GM12878 (cell line): Measurements from ENCODE around the gene JDP2. TPM values are rescaled to one million over a fixed set of nuclear protein-coding genes. Genes with fewer than 3 reads are reported as not detected.

Experiments
- ATAC-seq: fragments of 200-7000 bp; cut with Tn5 transposase; 3 replicates; pipeline ENCODE4 v1.9.1; 2020; ENCODE audit warnings: mild to moderate bottlenecking, moderate library complexity
- BruUV-seq: library from RNA; stranded (reverse); fragments of 400-500 nt; replicated peaks from 2 replicates; lab custom pipeline; 2021; lab: Mats Ljungman, UMichigan
- CTCF ChIA-PET: fragments of 300-600 bp; sonication (Branson Sonifier 250); formaldehyde crosslinking; extraction: SDS; loops from one replicate; lab custom pipeline; 2021; ENCODE audit warnings: inconsistent platforms; lab: Yijun Ruan, JAX
- POLR2A ChIA-PET: fragments of 350-600 bp; formaldehyde crosslinking; extraction: SDS; loops from one replicate; lab custom pipeline; 2021; ENCODE audit warnings: inconsistent platforms; lab: Charles Lee
- RAD21 ChIA-PET: fragments of 300-600 bp; sonication (Branson Sonifier 250); formaldehyde crosslinking; loops from one replicate; lab custom pipeline; 2023; ENCODE audit warnings: antibody characterized with exemption; ENCODE audit not compliant: unreplicated experiment; lab: Charles Lee
- SMC1A ChIA-PET: fragments of 300-600 bp; sonication (Branson Sonifier 250); formaldehyde crosslinking; loops from one replicate; lab custom pipeline; 2023; ENCODE audit not compliant: unreplicated experiment, uncharacterized antibody; lab: Charles Lee
- DNase-seq: peaks from one replicate; pipeline ENCODE4 v3.0.0-alpha.2; 2011; ENCODE audit warnings: low read depth, low spot score
- FAIRE-seq: peaks from 3 replicates; lab custom pipeline; 2011; peaks lifted over from hg19 to GRCh38; lab: Jason Lieb, UNC
- H2AFZ ChIP-seq: 2 replicates; pipeline ENCODE4 v1.6.0; 2011; ENCODE audit warnings: low read depth, low read length, control low read depth; ENCODE audit not compliant: control insufficient read depth
- H3K27ac ChIP-seq: 2 replicates; pipeline ENCODE4 v1.5.1; 2011; ENCODE audit warnings: control low read depth; ENCODE audit not compliant: control insufficient read depth, insufficient read depth
- H3K27me3 ChIP-seq, 2 experiments: replicated peaks in 1 of 2; 2 replicates each; pipeline versions ENCODE4 v1.6.0 to v1.6.1; 2011; ENCODE audit warnings: low read length in 1 of 2; ENCODE audit not compliant: control insufficient read depth in 2 of 2, insufficient read depth in 2 of 2
- H3K36me3 ChIP-seq, 2 experiments: 2 replicates each; pipeline ENCODE4 v1.5.1; 2011; ENCODE audit warnings: low read length in 1 of 2; ENCODE audit not compliant: control insufficient read depth in 2 of 2, insufficient read depth in 2 of 2
- H3K4me1 ChIP-seq: 2 replicates; pipeline ENCODE4 v1.6.1; 2011; ENCODE audit warnings: mild to moderate bottlenecking, low read length, moderate library complexity, mixed read lengths; ENCODE audit not compliant: control insufficient read depth, insufficient read depth
- H3K4me2 ChIP-seq: 2 replicates; pipeline ENCODE4 v1.6.0; 2011; ENCODE audit warnings: control low read depth; ENCODE audit not compliant: control insufficient read depth, insufficient read depth
- H3K4me3 ChIP-seq: fragments of 200-600 bp; sonication (generic); 2 replicates; pipeline ENCODE4 v1.5.1; 2016
- H3K79me2 ChIP-seq: 2 replicates; pipeline ENCODE4 v1.6.0; 2011; ENCODE audit warnings: low read length; ENCODE audit not compliant: control insufficient read depth, insufficient read depth
- H3K9ac ChIP-seq: 2 replicates; pipeline ENCODE4 v1.8.0; 2011; ENCODE audit warnings: low read length, control low read depth, mixed read lengths; ENCODE audit not compliant: control insufficient read depth, insufficient read depth
- H3K9me3 ChIP-seq: replicated peaks from 3 replicates; pipeline ENCODE4 v1.5.1; 2011; ENCODE audit warnings: mild to moderate bottlenecking, low read length; ENCODE audit not compliant: control insufficient read depth, insufficient read depth
- H4K20me1 ChIP-seq: 2 replicates; pipeline ENCODE4 v1.6.0; 2011; ENCODE audit not compliant: control insufficient read depth, insufficient read depth
- BCL11A ChIP-seq: IDR thresholded peaks from 2 replicates; pipeline ENCODE4 v1.6.1; 2011; ENCODE audit warnings: low read depth, low read length
- BMI1 ChIP-seq: fragments of 450-650 bp; IDR thresholded peaks from 2 replicates; pipeline ENCODE4 v1.6.1; 2016; ENCODE audit warnings: mild to moderate bottlenecking, moderate library complexity, borderline replicate concordance
- BRCA1 ChIP-seq: IDR thresholded peaks from 2 replicates; pipeline ENCODE4 v1.6.1; 2011; ENCODE audit warnings: low read depth, low read length, improper control_type of control experiment
- CBFB ChIP-seq: IDR thresholded peaks from 2 replicates; pipeline ENCODE4 v1.6.1; 2016; ENCODE audit warnings: antibody characterized with exemption, low read depth
- CBX5 ChIP-seq: sonication (generic); IDR thresholded peaks from 2 replicates; pipeline ENCODE4 v1.6.1; 2016; ENCODE audit warnings: low read depth, moderate library complexity, mild to moderate bottlenecking, inconsistent platforms
- DPF2 ChIP-seq: fragments of 450-650 bp; IDR thresholded peaks from 2 replicates; pipeline ENCODE4 v1.6.1; 2017; ENCODE audit warnings: mild to moderate bottlenecking
- IKZF1 ChIP-seq: fragments of 450-650 bp; conservative IDR thresholded peaks from 2 replicates; pipeline ENCODE4 v1.6.1; 2017; ENCODE audit warnings: antibody characterized with exemption, mild to moderate bottlenecking
- LARP7 ChIP-seq: fragments of 450-650 bp; IDR thresholded peaks from 2 replicates; pipeline ENCODE4 v1.6.1; 2017; ENCODE audit warnings: mild to moderate bottlenecking
- NRF1 ChIP-seq: conservative IDR thresholded peaks from 2 replicates; pipeline ENCODE4 v1.6.1; 2011; ENCODE audit warnings: mild to moderate bottlenecking, low read depth, low read length, improper control_type of control experiment
- SMARCA5 ChIP-seq: fragments of 450-650 bp; IDR thresholded peaks from 2 replicates; pipeline ENCODE4 v1.6.1; 2017; ENCODE audit warnings: mild to moderate bottlenecking
- STAT1 ChIP-seq: fragments of 450-650 bp; conservative IDR thresholded peaks from 2 replicates; pipeline ENCODE4 v1.6.1; 2014; ENCODE audit warnings: antibody characterized with exemption, mild to moderate bottlenecking
- ZBED1 ChIP-seq: IDR thresholded peaks from 2 replicates; pipeline ENCODE4 v1.6.1; 2016; ENCODE audit warnings: borderline replicate concordance
- ZNF24 ChIP-seq: fragments of 450-650 bp; IDR thresholded peaks from 2 replicates; pipeline ENCODE4 v1.6.1; 2017; ENCODE audit warnings: antibody characterized with exemption, mild to moderate bottlenecking
- WGBS: methylation state at CpG from one replicate; pipeline ENCODE4 v1.1.6; 2016; ENCODE audit warnings: low lambda C conversion rate; ENCODE audit not compliant: insufficient replicate concordance, insufficient coverage; ENCODE audit errors: missing lambda C conversion rate; 5-methylcytosine and 5-hydroxymethylcytosine counted together
- in situ Hi-C: fragments of 300-500 bp; cut with MboI; formaldehyde crosslinking; loops from 9 replicates; pipeline ENCODE4 v1.14.3; 2018; ENCODE audit warnings: mixed read lengths
- intact Hi-C: fragments of 100-400 bp; cut with micrococcal nuclease; formaldehyde crosslinking; loops from one replicate; pipeline ENCODE4 v1.14.2; 2022; ENCODE audit not compliant: unreplicated experiment
- polyA plus RNA-seq, 11 experiments: library from polyadenylated mRNA; depleted of rRNA in 4 of 11; unstranded in 6 of 11; stranded (reverse) in 5 of 11; fragments of >200 nt; fragmentation: Nextera tagmentation in 4 of 11; fragmentation: Illumina TruSeq in 1 of 11; extraction: Ambion mirVana in 4 of 11; extraction: Trizol in 1 of 11; gene quantifications; 1 replicate in 1 of 11; 2 replicates in 10 of 11; pipeline versions ENCODE4 v1.2.1 to v1.2.3, GENCODE V29; 2011 to 2016; ENCODE audit warnings: inconsistent platforms in 2 of 11, missing spikeins in 2 of 11, low read depth in 1 of 11
- total RNA-seq, 4 experiments: library from RNA; depleted of rRNA in 3 of 4; stranded (reverse); fragments of >200 nt in 3 of 4; fragmentation: Illumina TruSeq in 1 of 4; extraction: Trizol in 1 of 4; gene quantifications; 2 replicates each; pipeline versions ENCODE4 v1.2.1 to v1.2.3, GENCODE V29; 2013 to 2021
- TF ChIP-seq, protein P1 (sequence below): fragments of 450-650 bp; IDR thresholded peaks from 2 replicates; pipeline ENCODE4 v1.6.1; 2017; ENCODE audit warnings: antibody characterized with exemption, mild to moderate bottlenecking, moderate library complexity
- TF ChIP-seq, protein P2 (sequence below): IDR thresholded peaks from 2 replicates; pipeline ENCODE4 v1.6.1; 2011; ENCODE audit warnings: low read depth, low read length, improper control_type of control experiment, borderline replicate concordance
- TF ChIP-seq, protein P3 (sequence below): fragments of 450-650 bp; formaldehyde crosslinking; IDR thresholded peaks from 2 replicates; pipeline ENCODE4 v1.4.0; 2022; ENCODE audit warnings: mild to moderate bottlenecking, moderate library complexity

The JDP2 gene
- total and polyA plus RNA-seq, 10 of the 15 experiments (the other 5 are each of a cell fraction or from before 2014, with no cell fraction given): 0.71 to 21.3 (median 11.2) TPM

DNA sequence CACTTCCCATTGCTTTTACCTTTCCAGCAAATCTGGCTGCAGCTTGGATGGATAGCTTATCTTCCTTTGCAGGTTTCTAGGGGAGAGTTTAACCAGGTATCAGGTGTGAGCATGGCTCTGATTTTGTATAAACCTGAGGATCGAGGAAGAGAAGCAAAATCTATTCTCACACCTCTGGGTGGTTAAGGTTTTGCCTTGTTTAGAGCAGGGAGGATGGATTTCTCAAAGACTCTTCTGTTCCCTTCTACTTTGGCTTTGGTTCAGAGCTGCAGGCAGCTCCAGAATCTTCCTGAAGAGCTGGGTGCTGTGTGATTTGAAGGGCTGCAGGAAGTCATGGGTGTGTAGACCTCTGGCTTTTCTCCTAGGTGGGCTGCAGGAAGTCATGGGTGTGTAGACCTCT, 1.7 kb downstream of the JDP2 start (continued):
- TF ChIP-seq, protein P1, sequence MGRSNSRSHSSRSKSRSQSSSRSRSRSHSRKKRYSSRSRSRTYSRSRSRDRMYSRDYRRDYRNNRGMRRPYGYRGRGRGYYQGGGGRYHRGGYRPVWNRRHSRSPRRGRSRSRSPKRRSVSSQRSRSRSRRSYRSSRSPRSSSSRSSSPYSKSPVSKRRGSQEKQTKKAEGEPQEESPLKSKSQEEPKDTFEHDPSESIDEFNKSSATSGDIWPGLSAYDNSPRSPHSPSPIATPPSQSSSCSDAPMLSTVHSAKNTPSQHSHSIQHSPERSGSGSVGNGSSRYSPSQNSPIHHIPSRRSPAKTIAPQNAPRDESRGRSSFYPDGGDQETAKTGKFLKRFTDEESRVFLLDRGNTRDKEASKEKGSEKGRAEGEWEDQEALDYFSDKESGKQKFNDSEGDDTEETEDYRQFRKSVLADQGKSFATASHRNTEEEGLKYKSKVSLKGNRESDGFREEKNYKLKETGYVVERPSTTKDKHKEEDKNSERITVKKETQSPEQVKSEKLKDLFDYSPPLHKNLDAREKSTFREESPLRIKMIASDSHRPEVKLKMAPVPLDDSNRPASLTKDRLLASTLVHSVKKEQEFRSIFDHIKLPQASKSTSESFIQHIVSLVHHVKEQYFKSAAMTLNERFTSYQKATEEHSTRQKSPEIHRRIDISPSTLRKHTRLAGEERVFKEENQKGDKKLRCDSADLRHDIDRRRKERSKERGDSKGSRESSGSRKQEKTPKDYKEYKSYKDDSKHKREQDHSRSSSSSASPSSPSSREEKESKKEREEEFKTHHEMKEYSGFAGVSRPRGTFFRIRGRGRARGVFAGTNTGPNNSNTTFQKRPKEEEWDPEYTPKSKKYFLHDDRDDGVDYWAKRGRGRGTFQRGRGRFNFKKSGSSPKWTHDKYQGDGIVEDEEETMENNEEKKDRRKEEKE: no peak
- TF ChIP-seq, protein P2, sequence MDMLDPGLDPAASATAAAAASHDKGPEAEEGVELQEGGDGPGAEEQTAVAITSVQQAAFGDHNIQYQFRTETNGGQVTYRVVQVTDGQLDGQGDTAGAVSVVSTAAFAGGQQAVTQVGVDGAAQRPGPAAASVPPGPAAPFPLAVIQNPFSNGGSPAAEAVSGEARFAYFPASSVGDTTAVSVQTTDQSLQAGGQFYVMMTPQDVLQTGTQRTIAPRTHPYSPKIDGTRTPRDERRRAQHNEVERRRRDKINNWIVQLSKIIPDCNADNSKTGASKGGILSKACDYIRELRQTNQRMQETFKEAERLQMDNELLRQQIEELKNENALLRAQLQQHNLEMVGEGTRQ: no peak

DNA sequence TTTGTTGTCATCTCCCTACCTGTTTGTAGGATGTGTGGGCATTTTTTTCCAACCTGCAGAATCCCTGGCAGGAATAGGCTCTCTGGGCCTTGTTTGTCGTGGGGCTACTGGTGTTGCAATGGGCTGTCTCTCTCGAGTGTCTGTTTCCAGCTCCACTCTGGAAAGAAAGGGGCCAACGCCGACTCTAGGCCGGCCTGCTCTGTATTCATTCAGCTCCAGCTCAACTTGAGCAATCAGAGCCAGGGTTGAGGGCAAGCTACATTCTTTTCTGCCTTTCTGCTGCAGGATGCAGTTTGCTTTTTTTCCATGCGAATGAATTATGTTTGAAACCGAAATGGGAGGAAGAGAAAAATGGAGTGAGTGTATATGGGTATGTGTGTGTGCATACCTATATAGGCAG, 2.3 kb downstream of the JDP2 start:
- Histone ChIP-seq H3K36me3 (peaks cover 1 to 3% of the 10 kb centered on the region in 2 experiments; a peak in 3 of 4 replicates), H2AFZ (no peak overlapping the region), H3K9me3 (no peaks in the 10 kb centered on the region), H3K4me3 (0 out of 2 replicates have a peak overlapping the region, but pooled peaks have one; percentile 82), H3K27me3 (no peaks in the 10 kb centered on the region), H4K20me1 (no peaks in the 10 kb centered on the region; the same call in 1 of the 2 replicates), H3K9ac (0 out of 2 replicates have a peak overlapping the region, but pooled peaks have one; percentile 16), H3K4me2 (peak overlapping the region; percentile 83), H3K79me2 (peaks cover 62% of the 10 kb centered on the region), H3K4me1 (peaks cover 31% of the 10 kb centered on the region), H3K27ac (no peak overlapping the region)
- DNase-seq: no peak
- ChIA-PET SMC1A (interaction anchor here (0.8 to 4.0 kb wide), 12 partner anchors 10 to 120 kb away, joined by 3 to 22 read pairs (median 4); no protein-coding TSS in a partner anchor), POLR2A (interaction anchor here (1.0 to 1.6 kb wide), 6 partner anchors 10 to 131 kb away, joined by 3 to 6 read pairs (median 3); no protein-coding TSS in a partner anchor), CTCF (interaction anchor here (0.7 to 3.2 kb wide), 11 partner anchors 10 to 131 kb away, joined by 3 to 13 read pairs (median 5); no protein-coding TSS in a partner anchor), RAD21 (interaction anchor here (0.9 to 3.7 kb wide), 5 partner anchors 11 to 95 kb away, joined by 3 to 23 read pairs (median 7); no protein-coding TSS in a partner anchor)
- BruUV-seq: no TSS peak
- FAIRE-seq: no peak
- in situ Hi-C loops (no loop called here), intact Hi-C loops (no loop called here)
- WGBS: 96% methylated on average over 7 of the region's 7 CpGs
- no peak for ATAC-seq
- TF ChIP-seq ZNF24 (no peak), SMARCA5 (no peak), BCL11A (no peak), IKZF1 (no peak), NRF1 (no peak), BMI1 (no peak), LARP7 (no peak), DPF2 (no peak), CBX5 (no peak), BRCA1 (no peak), STAT1 (no peak), ZBED1 (no peak), CBFB (no peak)
- TF ChIP-seq, protein P3, sequence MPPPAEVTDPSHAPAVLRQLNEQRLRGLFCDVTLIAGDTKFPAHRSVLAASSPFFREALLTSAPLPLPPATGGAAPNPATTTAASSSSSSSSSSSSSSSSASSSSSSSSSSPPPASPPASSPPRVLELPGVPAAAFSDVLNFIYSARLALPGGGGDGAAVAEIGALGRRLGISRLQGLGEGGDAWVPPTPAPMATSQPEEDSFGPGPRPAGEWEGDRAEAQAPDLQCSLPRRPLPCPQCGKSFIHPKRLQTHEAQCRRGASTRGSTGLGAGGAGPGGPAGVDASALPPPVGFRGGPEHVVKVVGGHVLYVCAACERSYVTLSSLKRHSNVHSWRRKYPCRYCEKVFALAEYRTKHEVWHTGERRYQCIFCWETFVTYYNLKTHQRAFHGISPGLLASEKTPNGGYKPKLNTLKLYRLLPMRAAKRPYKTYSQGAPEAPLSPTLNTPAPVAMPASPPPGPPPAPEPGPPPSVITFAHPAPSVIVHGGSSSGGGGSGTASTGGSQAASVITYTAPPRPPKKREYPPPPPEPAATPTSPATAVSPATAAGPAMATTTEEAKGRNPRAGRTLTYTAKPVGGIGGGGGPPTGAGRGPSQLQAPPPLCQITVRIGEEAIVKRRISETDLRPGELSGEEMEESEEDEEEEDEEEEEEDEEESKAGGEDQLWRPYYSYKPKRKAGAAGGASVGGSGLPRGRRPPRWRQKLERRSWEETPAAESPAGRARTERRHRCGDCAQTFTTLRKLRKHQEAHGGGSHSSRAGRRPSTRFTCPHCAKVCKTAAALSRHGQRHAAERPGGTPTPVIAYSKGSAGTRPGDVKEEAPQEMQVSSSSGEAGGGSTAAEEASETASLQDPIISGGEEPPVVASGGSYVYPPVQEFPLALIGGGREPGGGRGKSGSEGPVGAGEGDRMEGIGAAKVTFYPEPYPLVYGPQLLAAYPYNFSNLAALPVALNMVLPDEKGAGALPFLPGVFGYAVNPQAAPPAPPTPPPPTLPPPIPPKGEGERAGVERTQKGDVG (CRISPR knock-in tag): no peak
- TF ChIP-seq, protein P2: no peak
